Right cardiac atrium (tissue), 5 donors: ENCODE data around the gene RSPO3. TPM values are rescaled to one million over a fixed set of nuclear protein-coding genes. Genes with fewer than 3 reads are reported as not detected.

ENCODE experiments used
- ATAC-seq, 2 donors: fragments of 200-7000 bp; cut with Tn5 transposase; one replicate each; pipeline versions ENCODE4 v1.8.0 to v1.9.1; 2020; ENCODE audit warnings: moderate library complexity in 2 of 2, mild to moderate bottlenecking in 1 of 2
- DNase-seq, 3 donors: peaks; one replicate each; pipeline ENCODE4 v3.0.0-alpha.2; 2020
- H3K27ac ChIP-seq: one replicate; pipeline ENCODE4 v1.5.1; 2013; ENCODE audit warnings: mild to moderate bottlenecking, low read length, control low read depth, moderate library complexity
- H3K27me3 ChIP-seq: one replicate; pipeline ENCODE4 v1.6.1; 2013; ENCODE audit not compliant: control insufficient read depth, insufficient read depth
- H3K4me1 ChIP-seq: one replicate; pipeline ENCODE4 v1.6.1; 2013; ENCODE audit warnings: low read length; ENCODE audit not compliant: control insufficient read depth, insufficient read depth
- H3K4me3 ChIP-seq: one replicate; pipeline ENCODE4 v1.5.1; 2013; ENCODE audit warnings: low read length, control low read depth
- H3K9me3 ChIP-seq: one replicate; pipeline ENCODE4 v1.6.1; 2013; ENCODE audit warnings: low read length; ENCODE audit not compliant: control insufficient read depth
- WGBS: extraction: QIAGEN DNeasy Blood & Tissue Kit; methylation state at CpG from one replicate; pipeline ENCODE4 v1.1.7; 2013; 5-methylcytosine and 5-hydroxymethylcytosine counted together
- intact Hi-C, 4 donors: fragments of 100-400 bp; cut with DNase I; formaldehyde crosslinking; loops; one replicate each; pipeline versions ENCODE4 v1.11.0 to v1.14.0; 2022 to 2023
- long read RNA-seq, 4 donors: library from polyadenylated mRNA; unstranded; transcript quantifications; one replicate each; pipeline ENCODE4 v2.0.0, GENCODE V29; 2020 to 2021
- polyA plus RNA-seq: library from polyadenylated mRNA; stranded (reverse); fragments of 200-250 nt; gene quantifications from one replicate; pipeline ENCODE4 v1.2.3, GENCODE V29; 2013
- total RNA-seq, 4 donors: library from RNA; stranded (reverse); fragmentation: NEBNext Ultra II Directional; extraction: Animal tissue kit (Norgen Biotek cat#: 25700); gene quantifications; one replicate each; pipeline ENCODE4 v1.2.1, GENCODE V29; 2021
- donor health status: healthy with polysubstance abuse.
- donor health status: DM: no; HTN: yes; CAD: no.
- donor health status: DM: no; HTN: no; CAD: no.
- donor health status: DM: no; HTN: yes; CAD: no; lungs with severe emphysema.
- donor health status: DM: yes; HTN: yes; CAD: no.

RSPO3 gene
- total RNA-seq, result under 1 TPM; 0.34 to 0.82 (median 0.71) TPM
- 1.3 TPM for polyA plus RNA-seq
- long read RNA-seq, donor 1, result 0 reads
- long read RNA-seq, donor 2, partial matches to known transcripts, result 0 of 1 reads
- long read RNA-seq, donor 2, other reads (novel, unspliced or antisense), result 0 of 1 reads
- long read RNA-seq, donor 3, result 0 reads
- long read RNA-seq, donor 4, result 0 reads

GRCh38 chr6:127118298-127119101 is at the start of gene RSPO3:
Gene RSPO3, plus strand, starts transcription at chr6:127118671. Its CDS starts 522 bp downstream, at chr6:127119193.
- H3K4me1 ChIP-seq, result no peaks in the 10 kb centered on the region
- 1% methylated on average over 63 of the region's 63 CpGs for WGBS
- DNase-seq (peak; percentile 15 to 55 (median 39)), ATAC-seq (peak in 1 of 2 donors; percentile 20)
- intact Hi-C loops, result no loop called here
- no peaks in the 10 kb centered on the region for H3K27me3 ChIP-seq
- peak within 1 kb of the TSS; percentile 95 for H3K4me3 ChIP-seq
- H3K27ac ChIP-seq, result no peak within 1 kb of the TSS
- no peaks in the 10 kb centered on the region for H3K9me3 ChIP-seq

- ATAC-seq, result no peak
- no peak for DNase-seq
- intact Hi-C loops, result no loop called here
- Histone ChIP-seq H3K4me1 (no peaks in the 10 kb centered on the region), H3K4me3 (no peak overlapping the region), H3K27me3 (no peaks in the 10 kb centered on the region), H3K9me3 (no peaks in the 10 kb centered on the region), H3K27ac (no peak overlapping the region)
- 51% methylated on average over 3 of the region's 3 CpGs for WGBS
These were observed 48.7 kb upstream of the RSPO3 start for GRCh38 chr6:127069659-127070279.

DNA sequence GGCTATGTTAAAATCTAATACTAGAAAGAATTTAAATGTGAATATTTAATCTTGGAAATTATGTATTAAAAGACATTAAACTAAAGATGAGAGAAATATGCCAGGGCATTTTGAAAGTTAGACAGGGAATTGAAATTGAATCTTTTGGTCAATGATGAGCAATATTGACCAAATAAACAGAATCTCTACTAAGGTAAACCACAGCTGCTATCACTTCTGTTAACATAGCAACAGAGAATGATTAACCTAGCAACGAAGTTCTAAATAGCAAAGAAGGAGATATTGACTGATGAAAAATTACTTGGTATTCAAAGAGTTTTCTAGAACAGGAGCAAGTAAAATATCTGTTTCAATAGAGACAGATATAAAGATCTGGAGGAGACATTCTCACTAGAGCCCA is 45.2 kb upstream of the RSPO3 start:
- intact Hi-C loops, result no loop called here
- no peak overlapping the region for H3K4me3 ChIP-seq
- WGBS, result 63% methylated on average over 1 of the region's 1 CpG
- H3K9me3 ChIP-seq, result no peaks in the 10 kb centered on the region
- H3K4me1 ChIP-seq, result no peaks in the 10 kb centered on the region
- ATAC-seq (no peak), DNase-seq (no peak)
- no peak overlapping the region for H3K27ac ChIP-seq
- H3K27me3 ChIP-seq, result no peaks in the 10 kb centered on the region

DNA sequence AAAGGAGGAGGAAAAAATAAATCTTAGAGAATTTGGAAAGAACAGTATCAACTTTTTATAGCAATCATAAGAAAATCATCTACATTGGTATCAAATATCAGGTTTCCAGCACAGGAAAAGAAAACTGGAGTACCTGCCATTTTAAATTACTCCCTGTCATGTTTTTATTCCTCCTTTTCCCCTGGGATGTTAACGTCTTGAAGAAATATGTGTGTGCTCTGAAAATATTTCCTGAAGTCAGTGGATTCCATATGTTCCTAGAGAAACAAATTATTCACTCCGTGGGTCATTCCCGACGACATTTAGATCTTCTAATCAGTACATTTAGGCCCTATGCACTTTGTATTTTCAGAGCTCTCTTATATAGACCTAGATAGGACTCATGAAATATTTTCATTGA is 42.0 kb upstream of the RSPO3 start:
- H3K9me3 ChIP-seq, result no peaks in the 10 kb centered on the region
- no peaks in the 10 kb centered on the region for H3K27me3 ChIP-seq
- DNase-seq, result no peak
- H3K27ac ChIP-seq, result no peak overlapping the region
- no peak for ATAC-seq
- no peaks in the 10 kb centered on the region for H3K4me1 ChIP-seq
- 64% methylated on average over 4 of the region's 4 CpGs for WGBS
- no peak overlapping the region for H3K4me3 ChIP-seq
- intact Hi-C loops, result no loop called here

DNA sequence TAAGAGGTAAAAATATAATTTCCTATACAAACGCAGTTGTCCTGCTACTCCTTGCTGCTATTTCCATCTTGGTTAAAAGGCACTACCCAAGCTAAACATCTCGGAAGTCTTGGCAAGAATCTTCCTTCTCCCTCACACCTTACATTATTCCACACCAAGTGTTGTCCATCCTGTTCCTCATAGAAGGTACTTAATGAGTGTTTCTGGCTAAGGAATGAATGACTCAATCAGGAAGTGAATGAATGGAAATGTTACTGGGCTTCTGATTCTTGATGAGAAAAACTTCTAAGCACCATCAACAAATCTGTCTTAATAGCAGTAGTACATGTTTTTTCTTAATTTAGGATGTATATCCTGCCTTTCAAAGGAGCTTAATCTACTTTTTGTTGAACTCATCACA is 40.6 kb upstream of the RSPO3 start:
- WGBS, result 79% methylated on average over 2 of the region's 2 CpGs
- H3K9me3 ChIP-seq, result no peaks in the 10 kb centered on the region
- H3K27me3 ChIP-seq, result no peaks in the 10 kb centered on the region
- no peak for DNase-seq
- H3K27ac ChIP-seq, result no peak overlapping the region
- intact Hi-C loops, result no loop called here
- no peak for ATAC-seq
- H3K4me3 ChIP-seq, result no peak overlapping the region
- H3K4me1 ChIP-seq, result no peaks in the 10 kb centered on the region

- intact Hi-C loops, result no loop called here
- WGBS, result 92% methylated on average over 5 of the region's 5 CpGs
- no peaks in the 10 kb centered on the region for H3K4me1 ChIP-seq
- no peak for ATAC-seq
- no peaks in the 10 kb centered on the region for H3K9me3 ChIP-seq
- DNase-seq, result no peak
- no peak overlapping the region for H3K27ac ChIP-seq
- H3K27me3 ChIP-seq, result no peaks in the 10 kb centered on the region
- no peak overlapping the region for H3K4me3 ChIP-seq
These were observed 39.8 kb upstream of the RSPO3 start for GRCh38 chr6:127078669-127079068.

- Histone ChIP-seq H3K4me1 (no peaks in the 10 kb centered on the region), H3K27me3 (no peaks in the 10 kb centered on the region), H3K4me3 (no peak overlapping the region), H3K9me3 (no peaks in the 10 kb centered on the region), H3K27ac (no peak overlapping the region)
- no peak for DNase-seq
- ATAC-seq, result no peak
- intact Hi-C loops, result no loop called here
These were observed 38.8 kb upstream of the RSPO3 start for GRCh38 chr6:127079681-127080080.

- no peaks in the 10 kb centered on the region for H3K27me3 ChIP-seq
- ATAC-seq (no peak), DNase-seq (no peak)
- H3K9me3 ChIP-seq, result no peaks in the 10 kb centered on the region
- no peak overlapping the region for H3K4me3 ChIP-seq
- intact Hi-C loops, result no loop called here
- no peak overlapping the region for H3K27ac ChIP-seq
- WGBS, result 63% methylated on average over 3 of the region's 3 CpGs
- H3K4me1 ChIP-seq, result no peaks in the 10 kb centered on the region
These were observed 38.4 kb upstream of the RSPO3 start for GRCh38 chr6:127080081-127080480.

DNA sequence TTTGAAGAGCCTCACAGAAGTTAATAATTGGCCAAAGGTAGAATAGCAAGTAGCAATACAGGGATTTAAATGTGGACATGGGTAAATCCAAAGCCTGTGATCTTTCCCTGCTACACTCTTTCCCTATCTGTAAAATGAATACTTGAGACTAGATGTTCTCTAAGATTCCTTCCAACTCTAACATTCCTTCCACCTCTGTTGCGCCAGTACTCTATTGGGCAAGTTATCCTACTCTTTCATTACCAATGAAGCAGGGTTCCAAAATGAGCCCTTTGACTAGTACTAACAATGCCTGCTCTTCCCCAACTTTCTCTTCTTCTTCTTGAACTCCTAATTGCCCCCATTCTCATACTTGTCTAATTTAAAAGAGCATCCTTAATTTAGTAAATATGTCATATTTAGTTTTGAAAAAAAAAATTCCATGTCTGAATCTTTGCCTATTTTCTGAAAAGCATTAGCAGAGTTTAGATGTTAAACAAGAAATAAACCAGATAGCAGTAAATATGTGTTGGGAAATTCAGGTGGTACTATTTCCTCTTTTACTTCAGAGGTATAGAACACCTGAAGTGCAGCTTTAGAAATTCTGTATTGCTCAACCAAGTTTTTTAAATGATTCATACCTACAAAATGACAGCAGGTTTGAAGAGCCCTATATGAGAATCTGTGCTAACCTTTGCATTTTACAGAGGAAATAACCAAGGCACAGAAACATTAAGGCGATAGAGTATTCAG is 35.1 kb upstream of the RSPO3 start:
- Histone ChIP-seq H3K9me3 (no peaks in the 10 kb centered on the region), H3K27ac (no peak overlapping the region), H3K4me3 (no peak overlapping the region), H3K4me1 (no peaks in the 10 kb centered on the region), H3K27me3 (no peaks in the 10 kb centered on the region)
- ATAC-seq, result no peak
- no peak for DNase-seq
- 91% methylated on average over 2 of the region's 2 CpGs for WGBS
- intact Hi-C loops, result no loop called here

GRCh38 chr6:127083963-127084310 is 34.5 kb upstream of the RSPO3 start:
- H3K4me1 ChIP-seq, result no peaks in the 10 kb centered on the region
- intact Hi-C loops, result no loop called here
- no peak for ATAC-seq
- WGBS, result 80% methylated on average over 2 of the region's 2 CpGs
- H3K4me3 ChIP-seq, result no peak overlapping the region
- no peak for DNase-seq
- no peaks in the 10 kb centered on the region for H3K9me3 ChIP-seq
- H3K27me3 ChIP-seq, result no peaks in the 10 kb centered on the region
- H3K27ac ChIP-seq, result no peak overlapping the region

GRCh38 chr6:127085181-127085580 is 33.3 kb upstream of the RSPO3 start:
- no peak overlapping the region for H3K27ac ChIP-seq
- no peaks in the 10 kb centered on the region for H3K27me3 ChIP-seq
- intact Hi-C loops, result no loop called here
- ATAC-seq (no peak), DNase-seq (peak in 1 of 3 donors; percentile 22)
- no peaks in the 10 kb centered on the region for H3K9me3 ChIP-seq
- H3K4me3 ChIP-seq, result no peak overlapping the region
- no peaks in the 10 kb centered on the region for H3K4me1 ChIP-seq
- WGBS, result 57% methylated on average over 3 of the region's 3 CpGs
